Stimulated activated CD4-positive, alpha-beta T cell treated with anti-CD3 and anti-CD28 coated beads, Interleukin-12 subunit alpha, Interleukin-12 subunit beta, amount 100 ng/mL, for 4 hours (primary cell): ENCODE measurements around the gene BAG5.
"Not testable (repeated sequence)": the region's sequence is repeated elsewhere in the genome, so short reads cannot be mapped to it uniquely, and the experiment has no call there.

ENCODE experiments used
- DNase-seq: peaks from one replicate; pipeline ENCODE4 v3.0.0-alpha.2; 2020

BAG5 gene

GRCh38 chr14:103562429-103563225 lies at the start of gene BAG5, which contains the start of gene COA8:
Gene BAG5 (minus strand): TSS chr14:103562657. CDS start chr14:103561164, 1,493 bp downstream.
Gene COA8 (plus strand): TSS chr14:103562960. CDS start chr14:103563002, 42 bp downstream.
- peak; percentile 82 for DNase-seq

- DNase-seq = no peak
Measured at GRCh38 chr14:103611215-103611614, 48.8 kb upstream of the BAG5 start.

GRCh38 chr14:103609081-103609480 lies 46.6 kb upstream of the BAG5 start:
- not testable (repeated sequence) for DNase-seq

DNA sequence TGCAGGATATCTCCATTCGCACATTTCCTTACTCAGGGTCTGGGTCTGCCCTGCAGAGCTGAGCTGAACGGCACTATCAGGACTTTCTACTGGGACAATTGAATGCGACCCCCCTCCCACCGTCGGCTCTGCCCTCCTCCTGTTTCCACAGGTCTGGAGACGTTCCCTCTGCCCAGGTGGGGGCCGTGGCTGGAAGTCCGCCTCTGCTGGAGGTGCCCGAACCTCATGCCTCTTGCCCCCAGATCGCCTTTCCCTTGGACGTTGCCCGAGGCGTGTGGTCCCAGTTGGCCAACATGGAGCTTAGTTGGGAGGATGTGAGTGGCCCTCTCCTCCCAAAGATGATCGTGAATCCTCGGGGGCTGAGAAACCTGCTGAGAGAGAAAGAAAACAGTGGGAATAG lies 45.4 kb upstream of the BAG5 start:
- DNase-seq = no peak

- DNase-seq = peak; percentile 34
Measured at GRCh38 chr14:103606963-103607668, 44.7 kb upstream of the BAG5 start.

DNA sequence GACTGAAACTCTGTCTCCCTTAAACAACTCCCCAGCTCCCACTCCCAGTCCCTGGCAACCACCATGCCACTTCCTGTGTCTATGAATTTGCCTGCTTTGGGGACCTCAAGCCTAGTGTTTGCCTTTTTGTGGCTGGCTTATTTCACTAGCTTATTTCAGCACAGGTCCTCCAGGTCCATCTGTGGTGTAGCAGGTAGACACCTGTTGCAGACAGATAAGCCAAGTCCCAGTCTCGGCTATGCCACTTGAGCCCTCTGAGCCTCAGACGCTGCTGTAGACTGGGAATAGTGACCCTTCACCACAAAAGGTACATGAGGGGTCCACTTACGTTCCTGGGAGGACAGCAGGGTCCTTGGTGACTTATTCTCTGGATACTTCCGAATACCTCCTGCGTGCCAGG lies 42.2 kb upstream of the BAG5 start:
- no peak for DNase-seq

DNA sequence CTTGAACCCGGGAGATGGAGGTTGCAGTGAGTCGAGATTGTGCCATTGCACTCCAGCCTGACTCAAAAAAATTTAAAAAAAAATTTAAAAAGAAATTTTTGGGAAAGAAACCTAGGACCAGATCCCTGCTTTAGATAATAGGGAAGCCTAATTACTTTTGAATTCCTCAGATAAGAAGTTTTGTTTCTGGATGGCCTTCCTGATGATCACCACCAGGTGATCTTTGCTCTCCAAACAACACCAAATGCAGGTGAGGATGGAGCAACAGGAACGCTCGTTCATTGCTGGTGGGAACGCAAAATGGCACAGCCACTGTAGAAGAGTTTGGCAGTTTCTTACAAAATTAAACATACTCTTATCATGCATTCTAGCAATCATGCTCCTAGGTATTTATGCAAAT lies 38.0 kb upstream of the BAG5 start:
- no peak for DNase-seq

GRCh38 chr14:103597623-103598377 lies 35.3 kb upstream of the BAG5 start:
- no peak for DNase-seq

DNA sequence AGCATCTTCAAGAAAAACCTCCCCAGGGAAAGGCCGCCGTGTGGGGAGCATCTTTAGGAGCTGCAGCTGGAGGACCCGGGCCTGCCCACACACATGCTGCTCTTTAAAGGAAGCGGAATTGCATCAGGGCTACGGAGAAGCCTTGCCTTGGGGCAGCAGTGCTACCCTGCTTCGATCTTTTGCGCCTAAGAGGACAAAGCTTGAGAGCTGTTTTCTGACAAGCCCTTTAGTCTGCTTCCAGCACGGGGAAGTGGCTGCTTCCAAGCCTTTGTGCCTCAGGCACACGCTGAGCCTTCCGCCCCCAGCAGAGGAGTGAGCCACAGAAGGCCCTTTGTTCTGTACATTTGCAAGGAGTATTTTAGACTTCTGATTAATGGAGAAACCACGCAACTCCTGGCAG lies 31.8 kb upstream of the BAG5 start:
- DNase-seq = no peak

GRCh38 chr14:103593577-103593976 lies 31.1 kb upstream of the BAG5 start:
- DNase-seq = no peak

DNA sequence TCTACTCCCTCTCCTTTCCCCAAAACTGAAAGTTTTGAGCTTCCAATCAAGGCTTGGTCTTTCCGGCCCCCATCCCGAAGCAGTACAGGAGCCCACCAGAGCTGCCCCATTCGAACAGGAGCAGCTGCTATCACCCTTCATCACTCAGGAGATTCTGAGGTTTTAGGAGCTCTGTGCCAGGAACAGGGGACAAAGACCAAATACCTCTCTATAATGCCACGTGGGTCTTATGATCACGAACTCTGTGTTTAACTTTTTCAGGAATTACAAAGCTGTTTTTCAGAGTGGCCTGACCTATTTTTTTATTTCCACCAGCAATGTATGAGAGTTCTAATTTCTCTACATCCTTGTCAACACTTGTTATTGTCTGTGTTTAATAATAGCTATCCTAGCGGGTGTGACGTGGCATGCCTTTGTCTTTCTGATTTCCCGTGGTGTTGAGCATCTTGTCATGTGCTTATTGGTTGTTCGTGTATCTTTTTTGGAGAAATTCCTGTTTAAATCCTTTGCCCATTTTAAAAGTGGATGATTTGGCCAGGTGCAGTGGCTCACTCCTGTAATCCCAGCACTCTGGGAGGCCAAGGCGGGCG lies 22.0 kb upstream of the BAG5 start:
- no peak for DNase-seq

- no peak for DNase-seq
Measured at GRCh38 chr14:103581954-103582703, 19.7 kb upstream of the BAG5 start.

GRCh38 chr14:103581206-103581605 lies 18.7 kb upstream of the BAG5 start:
- DNase-seq = no peak

DNA sequence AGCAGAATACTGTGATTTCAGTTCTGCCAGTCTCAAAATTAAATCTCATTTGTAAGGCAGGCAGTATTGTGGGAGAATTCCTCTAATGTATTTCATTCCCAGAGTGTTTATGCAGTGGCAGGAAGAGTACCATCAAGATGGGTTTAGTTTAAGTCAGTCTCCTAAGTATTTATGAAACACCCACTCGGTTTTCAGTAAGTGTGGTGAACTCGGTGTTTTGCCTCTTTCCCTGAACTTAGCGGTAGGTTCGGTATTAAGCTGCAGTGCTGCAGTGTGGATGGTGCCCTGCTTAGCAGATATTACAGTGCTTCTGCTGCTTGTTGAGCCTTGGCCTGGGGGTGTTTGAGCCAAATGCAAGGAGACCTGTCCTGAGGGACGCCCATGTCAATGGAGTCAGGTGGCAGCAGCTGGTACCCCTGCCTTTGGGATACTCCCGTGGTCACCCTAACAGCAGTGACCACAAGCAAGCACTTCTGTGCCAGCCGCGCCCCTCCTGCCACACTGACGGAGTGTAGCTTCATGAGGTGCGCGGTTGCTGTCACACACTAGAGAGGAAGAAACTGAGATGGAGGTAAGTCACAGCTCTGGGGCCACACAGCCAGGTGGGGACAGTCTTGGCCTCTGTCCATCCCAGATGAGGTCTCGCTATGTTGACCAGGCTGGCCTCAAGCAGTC lies 16.1 kb upstream of the BAG5 start:
- no peak for DNase-seq

DNA sequence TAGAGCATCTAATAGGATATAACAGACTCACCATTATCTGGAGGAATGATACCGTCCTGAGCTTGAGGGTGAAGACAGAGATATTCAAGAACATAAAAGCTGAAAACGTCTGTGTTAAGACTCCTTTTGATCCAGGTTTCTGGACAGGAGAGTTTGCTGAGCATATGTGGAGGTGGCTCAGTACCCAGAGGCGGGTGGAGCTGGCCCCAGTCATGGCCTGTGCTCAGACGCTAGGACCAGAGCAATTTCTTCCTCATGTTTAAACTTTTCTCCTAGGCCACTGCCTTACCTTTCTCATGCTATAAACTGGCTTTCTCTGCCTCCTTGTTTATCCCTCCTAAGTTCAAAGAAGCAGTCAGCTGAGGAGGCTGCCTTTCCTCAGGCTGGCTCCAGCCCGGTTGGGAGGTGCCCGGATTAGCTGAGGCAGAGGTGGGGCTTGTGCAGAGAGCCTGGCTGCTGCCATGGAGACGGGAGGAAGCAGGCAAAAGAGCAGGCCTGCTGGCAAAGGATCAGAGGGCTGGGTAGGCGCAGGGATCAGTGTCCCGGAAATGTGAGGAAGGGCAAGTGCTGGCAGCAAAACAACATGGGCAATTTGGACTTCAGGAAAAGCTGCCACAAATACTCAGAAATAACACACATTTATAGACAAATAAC lies 14.0 kb upstream of the BAG5 start:
- no peak for DNase-seq

DNA sequence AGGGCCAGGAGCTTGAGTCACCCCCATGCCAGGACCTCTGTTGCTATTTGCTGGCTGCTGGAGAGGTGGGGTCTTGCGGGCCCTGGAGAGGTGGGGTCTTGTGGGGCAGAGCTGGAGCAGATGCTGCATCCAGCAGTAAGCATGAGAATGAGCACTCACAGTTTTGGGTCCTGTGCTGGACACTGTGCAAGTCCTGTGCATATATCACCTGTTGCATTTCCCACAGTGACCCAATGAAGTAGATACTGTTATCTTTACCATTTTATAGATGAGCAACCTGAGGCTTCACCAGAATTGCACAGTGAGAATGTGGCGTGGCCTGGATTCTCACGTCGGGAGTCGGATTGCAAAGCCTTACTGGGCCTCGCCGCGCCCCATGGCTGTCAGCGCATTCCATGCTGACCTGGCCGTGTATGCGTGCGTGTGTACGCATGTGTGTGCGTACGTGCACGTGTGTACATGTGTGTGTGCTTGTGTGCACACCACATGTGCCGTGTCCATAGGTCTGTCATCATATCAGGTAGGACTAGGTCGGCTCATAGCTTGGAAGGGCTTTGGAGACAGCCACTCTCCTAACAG lies 12.3 kb upstream of the BAG5 start:
- no peak for DNase-seq

- DNase-seq = no peak
Measured at GRCh38 chr14:103574104-103574503, 11.6 kb upstream of the BAG5 start.

GRCh38 chr14:103569408-103569807 lies 7.0 kb upstream of the BAG5 start:
- DNase-seq = no peak

DNA sequence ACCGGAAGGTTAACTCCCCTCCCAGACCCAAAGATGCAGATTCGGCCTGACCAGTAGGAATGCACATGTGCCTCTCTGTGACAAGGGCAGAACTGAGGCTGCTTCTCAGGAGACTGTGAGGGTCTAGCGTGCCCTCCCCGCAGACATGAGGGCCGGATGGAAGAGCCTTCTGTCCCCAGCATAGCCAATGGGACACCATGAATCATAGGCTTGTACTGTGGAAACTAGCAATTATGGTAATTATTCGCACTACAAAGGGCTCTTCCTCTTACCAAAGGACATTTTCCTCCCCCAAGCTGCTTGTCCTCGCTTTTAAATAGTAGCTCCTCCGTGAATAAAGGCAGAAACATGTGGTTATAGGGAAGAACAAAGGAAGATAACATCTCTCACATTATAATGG lies 6.5 kb upstream of the BAG5 start:
- no peak for DNase-seq

DNA sequence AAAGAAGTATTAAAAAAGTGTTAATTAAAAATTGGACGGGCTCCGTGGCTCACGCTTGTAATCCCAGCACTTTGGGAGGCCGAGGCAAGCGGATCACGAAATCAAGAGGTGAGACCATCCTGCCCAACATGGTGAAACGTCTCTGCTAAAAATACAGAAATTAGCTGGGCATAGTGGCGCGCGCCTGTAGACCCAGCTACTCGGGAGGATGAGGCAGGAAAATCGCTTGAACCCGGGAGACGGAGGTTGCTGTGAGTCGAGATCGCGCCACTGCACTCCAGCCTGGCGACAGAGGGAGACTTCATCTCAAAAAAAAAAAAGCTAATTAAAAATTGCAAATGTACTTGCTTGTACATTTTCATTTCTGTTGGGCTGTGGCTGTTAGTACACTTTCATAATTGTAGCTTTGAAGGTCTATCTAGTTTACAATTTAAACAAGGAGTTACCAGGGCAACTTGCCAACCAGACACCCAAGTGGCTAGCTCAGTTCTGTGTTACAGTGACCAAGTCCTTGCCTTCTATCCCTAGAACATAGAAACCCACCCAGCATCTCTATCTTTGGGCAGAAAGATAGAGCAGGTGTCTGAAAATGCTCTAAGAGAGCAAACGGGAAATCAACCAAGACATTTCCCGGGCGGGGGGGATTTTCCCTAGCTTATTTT lies 1.5 kb upstream of the BAG5 start:
- no peak for DNase-seq
